OCI-LY1 (cell line): ENCODE results near the gene PPEF2.

Experiments used
- CTCF ChIP-seq: fragments of 200-600 bp; sonication (generic), shearing (Covaris generic); IDR thresholded peaks from 2 replicates; pipeline ENCODE4 v1.5.1; 2017; ENCODE audit warnings: mild to moderate bottlenecking, antibody characterized with exemption, low read length, moderate library complexity, mixed read lengths
- EZH2 ChIP-seq: fragments of 200-600 bp; sonication (generic), shearing (Covaris generic); IDR thresholded peaks from 2 replicates; pipeline ENCODE4 v1.8.0; 2017; ENCODE audit warnings: borderline replicate concordance, mixed run types, mild to moderate bottlenecking, antibody characterized with exemption, low read length, moderate library complexity, mixed read lengths

- no peak for TF ChIP-seq CTCF
- TF ChIP-seq EZH2, result no peak
Observed at GRCh38 chr4:75823812-75824211, 78.4 kb downstream of the PPEF2 start.
